H1 (cell line): Measurements from ENCODE around the gene NID2. TPM values are rescaled to one million over a fixed set of nuclear protein-coding genes. Genes with fewer than 3 reads are reported as not detected.

Experiments
- GABPA ChIP-seq: IDR thresholded peaks from 2 replicates; pipeline ENCODE4 v1.6.1; 2011; ENCODE audit warnings: mild to moderate bottlenecking, low read length, moderate library complexity, borderline replicate concordance; ENCODE audit not compliant: insufficient read depth
- SIX5 ChIP-seq: IDR thresholded peaks from 2 replicates; pipeline ENCODE4 v1.6.1; 2011; ENCODE audit warnings: mild to moderate bottlenecking, low read depth, low read length
- polyA plus RNA-seq, 7 experiments: library from polyadenylated mRNA; depleted of rRNA in 3 of 7; stranded (reverse) in 5 of 7; unstranded in 2 of 7; fragments of >200 nt in 5 of 7; fragments of 200-250 nt in 2 of 7; gene quantifications; 1 replicate in 5 of 7; 2 replicates in 1 of 7; 4 replicates in 1 of 7; pipeline versions ENCODE4 v1.2.1 to v1.2.3, GENCODE V29; 2011 to 2013; ENCODE audit warnings: missing spikeins in 2 of 7, mixed read lengths in 2 of 7
- total RNA-seq: library from RNA; stranded (reverse); fragmentation: NEBNext Ultra II Directional; extraction: Animal tissue kit (Norgen Biotek cat#: 25700); gene quantifications from 2 replicates; pipeline ENCODE4 v1.2.1, GENCODE V29; 2021

The NID2 gene
- total and polyA plus RNA-seq, 2 of the 8 experiments (the other 6 are each of a cell fraction or from before 2014, with no cell fraction given), result 6.1 to 12.6 TPM

- TF ChIP-seq SIX5 (no peak), GABPA (no peak)
- TF ChIP-seq, all 59 proteins: peak for 0
Measured at GRCh38 chr14:52011523-52011922, 57.3 kb downstream of the NID2 start (continued).
